Transverse colon (tissue), 4 donors: ENCODE data around the gene ARMS2.

ENCODE experiments used
- CTCF ChIP-seq, 5 experiments: fragments of 200-600 bp in 3 of 5; fragments of 450-650 bp in 2 of 5; sonication (generic) in 3 of 5; IDR thresholded peaks; 1 replicate in 2 of 5; 2 replicates in 3 of 5; pipeline ENCODE4 v1.5.1; 2016 to 2017; ENCODE audit warnings: antibody characterized with exemption in 5 of 5, inconsistent platforms in 3 of 5, mild to moderate bottlenecking in 2 of 5, moderate library complexity in 1 of 5
- EP300 ChIP-seq: sonication (generic); formaldehyde crosslinking; IDR thresholded peaks from one replicate; pipeline ENCODE4 v1.6.1; 2017; ENCODE audit warnings: antibody characterized with exemption, low read depth
- POLR2A ChIP-seq: fragments of 450-650 bp; IDR thresholded peaks from one replicate; pipeline ENCODE4 v1.6.1; 2016; ENCODE audit warnings: antibody characterized with exemption, mild to moderate bottlenecking, moderate library complexity
- POLR2AphosphoS5 ChIP-seq, 3 donors: sonication (generic); formaldehyde crosslinking; IDR thresholded peaks; one replicate each; pipeline ENCODE4 v1.6.1; 2016; ENCODE audit warnings: antibody characterized with exemption in 3 of 3

GRCh38 chr10:122490268-122490667 lies 35.8 kb downstream of the ARMS2 start:
- no peak for TF ChIP-seq CTCF (IDR thresholded peaks at IDR 0.05)
- TF ChIP-seq POLR2AphosphoS5 (IDR thresholded peaks at IDR 0.05): no peak
- no peak for TF ChIP-seq POLR2A
- TF ChIP-seq EP300: no peak
